Ishikawa (cell line): ENCODE data around the gene GTF2IRD1.

Experiments
- CEBPB ChIP-seq: IDR thresholded peaks from 2 replicates; pipeline ENCODE4 v1.6.1; 2012
- EGR1 ChIP-seq: IDR thresholded peaks from 2 replicates; pipeline ENCODE4 v1.6.1; 2012
- FOXM1 ChIP-seq: IDR thresholded peaks from 2 replicates; pipeline ENCODE4 v1.6.1; 2012; ENCODE audit warnings: low read depth, borderline replicate concordance
- REST ChIP-seq: IDR thresholded peaks from 2 replicates; pipeline ENCODE4 v1.6.1; 2012; ENCODE audit warnings: low read depth, mild to moderate bottlenecking
- TCF12 ChIP-seq: IDR thresholded peaks from 2 replicates; pipeline ENCODE4 v1.6.1; 2012; ENCODE audit warnings: low read depth
- TEAD4 ChIP-seq: IDR thresholded peaks from 2 replicates; pipeline ENCODE4 v1.6.1; 2012

- TF ChIP-seq REST = no peak
- TF ChIP-seq FOXM1 = no peak
- TF ChIP-seq CEBPB = no peak
- TF ChIP-seq TCF12 = no peak
- TF ChIP-seq TEAD4 = no peak
- TF ChIP-seq EGR1 = no peak
These were observed 52.0 kb downstream of the GTF2IRD1 start for GRCh38 chr7:74505471-74506324.
